ENCODE measurements around the gene SH3PXD2A.
"Not testable (repeated sequence)": the region's sequence is repeated elsewhere in the genome, so short reads cannot be mapped to it uniquely, and the experiment has no call there.

SH3PXD2A gene

DNA sequence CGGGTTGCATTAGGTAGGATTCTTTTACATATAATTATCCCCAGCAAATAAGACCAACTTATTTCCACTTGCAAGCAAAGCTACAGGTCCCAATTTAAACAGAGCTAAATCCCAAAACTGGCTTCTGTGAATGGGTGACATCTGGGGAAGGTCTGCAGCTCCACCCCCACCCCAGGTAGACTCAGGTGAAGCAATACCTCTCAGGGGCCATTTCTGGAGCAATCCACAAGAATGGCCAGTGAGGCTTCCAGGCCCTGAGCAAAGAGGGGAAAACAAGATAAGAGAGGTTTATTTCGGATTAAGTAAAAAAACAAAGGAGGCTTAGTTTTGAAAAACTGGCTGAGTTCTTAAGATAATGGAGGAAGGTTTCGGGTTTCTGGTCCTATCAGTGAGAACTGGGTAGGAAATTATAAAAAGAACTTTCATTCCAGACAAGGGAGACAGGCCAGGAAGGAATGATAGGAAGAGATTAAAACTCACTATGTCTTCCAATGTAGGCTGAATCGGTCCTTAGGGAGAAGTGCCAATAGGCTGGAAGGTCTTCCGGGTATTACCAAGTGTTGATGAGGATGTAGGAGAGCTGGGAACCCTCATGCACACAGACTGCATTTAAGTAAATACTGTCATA, 25.4 kb downstream of the SH3PXD2A start:
- no peak for DNase-seq

DNA sequence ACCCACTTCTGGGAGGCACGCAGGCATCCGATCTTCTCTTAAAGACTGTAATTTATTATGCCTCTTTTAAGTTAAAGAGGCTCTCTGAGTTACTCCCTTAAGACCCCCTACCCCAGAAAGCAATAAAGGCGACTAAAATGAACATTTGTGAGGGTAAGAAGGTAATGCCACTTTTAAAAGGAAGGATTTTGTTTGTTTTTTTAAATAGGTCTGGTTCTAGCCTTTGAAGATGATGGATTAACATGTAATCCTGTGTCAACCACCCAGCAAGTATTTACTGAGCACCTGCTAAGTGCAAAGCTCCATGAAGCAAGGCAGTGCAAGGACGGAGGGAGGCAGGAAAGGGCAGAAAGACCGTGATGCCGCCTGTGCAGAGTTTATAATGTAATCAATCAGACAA, 26.1 kb downstream of the SH3PXD2A start:
- no peak for DNase-seq

DNA sequence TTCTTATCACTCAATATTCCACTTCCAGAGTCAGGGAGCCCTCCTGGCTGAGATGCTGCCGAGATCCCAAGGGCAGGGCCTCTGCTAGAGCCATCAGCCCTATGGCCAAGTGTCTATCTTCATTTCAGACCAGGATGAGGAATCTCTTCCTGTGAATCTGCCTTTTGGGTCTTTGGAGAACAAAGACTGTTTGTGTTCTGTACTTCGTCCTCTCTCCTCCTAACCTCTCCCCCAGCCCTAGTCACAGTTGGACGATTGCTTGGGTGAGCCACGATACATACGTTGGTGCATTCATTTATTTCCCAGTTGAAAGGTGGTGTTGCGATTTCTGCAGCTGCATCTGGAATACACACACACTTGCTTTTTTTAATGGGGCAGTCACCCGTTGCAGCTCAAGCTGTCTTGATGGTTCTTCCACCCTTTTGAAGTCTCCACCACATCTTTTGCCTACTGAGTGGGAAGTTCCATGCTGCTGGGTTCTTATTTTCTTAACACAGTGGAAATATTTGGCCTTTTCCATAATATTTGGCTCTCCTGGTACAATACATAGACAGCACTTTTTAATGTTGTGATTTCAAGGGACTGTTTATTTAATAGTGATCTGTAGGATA, 26.7 kb downstream of the SH3PXD2A start:
- DNase-seq = no peak

DNA sequence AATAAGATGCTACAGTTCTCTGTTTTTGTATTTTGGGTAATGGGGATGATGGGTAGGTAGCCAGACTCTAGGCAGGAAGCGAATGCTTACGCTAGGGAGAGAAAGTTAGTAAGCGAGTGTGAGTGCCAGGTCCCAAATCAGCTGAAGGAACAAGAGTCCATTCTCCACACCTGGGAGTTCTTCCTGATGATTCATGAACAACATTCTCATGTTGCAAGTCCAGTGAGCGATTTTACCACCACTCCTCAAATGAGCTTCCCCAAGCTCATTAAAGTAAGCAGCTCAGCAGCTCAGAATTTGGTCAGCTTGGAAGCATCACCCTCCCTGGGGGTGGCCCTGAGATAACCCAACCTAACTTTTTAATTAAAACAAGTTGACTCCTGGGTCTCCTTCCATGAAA, 27.3 kb downstream of the SH3PXD2A start:
- DNase-seq = no peak

DNA sequence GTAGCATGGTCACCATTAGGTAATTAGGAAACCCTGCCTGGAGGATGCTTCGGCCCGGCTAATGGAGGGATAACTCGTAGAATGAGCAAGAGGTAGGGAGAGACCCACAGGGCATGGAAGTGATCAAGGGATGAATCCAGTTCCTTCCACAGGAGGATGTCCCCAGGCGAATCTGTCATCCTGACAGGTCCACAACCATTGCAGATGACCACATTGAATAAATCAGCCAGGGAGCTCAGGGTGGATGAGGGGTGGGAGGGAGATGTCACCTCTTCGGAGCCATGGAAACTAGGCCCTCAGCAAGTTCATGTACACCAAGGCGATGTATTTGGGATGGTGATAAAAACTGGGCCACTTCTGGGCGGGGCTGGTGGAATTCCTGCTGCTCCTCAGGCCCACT, 28.5 kb downstream of the SH3PXD2A start:
- no peak for DNase-seq

DNA sequence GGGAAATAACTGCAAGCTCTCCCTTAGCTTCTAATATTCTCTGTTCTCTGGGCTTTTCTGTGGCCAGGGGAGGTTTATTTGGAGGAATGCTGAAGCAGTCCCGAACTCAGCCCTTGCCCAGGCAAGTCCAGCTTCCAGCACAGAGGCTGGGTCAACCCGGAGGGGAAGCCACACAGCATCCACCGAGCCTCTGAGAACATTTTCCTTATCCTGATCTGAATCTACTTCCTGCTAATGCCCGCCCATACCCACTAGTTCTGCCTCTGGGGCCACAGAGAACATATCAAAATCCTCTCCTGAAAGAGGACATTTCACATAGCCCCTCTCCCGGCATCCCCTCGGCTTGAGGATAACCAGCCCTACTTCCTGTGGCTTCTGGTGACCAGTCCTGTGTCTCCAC, 31.1 kb downstream of the SH3PXD2A start:
- DNase-seq = no peak

DNA sequence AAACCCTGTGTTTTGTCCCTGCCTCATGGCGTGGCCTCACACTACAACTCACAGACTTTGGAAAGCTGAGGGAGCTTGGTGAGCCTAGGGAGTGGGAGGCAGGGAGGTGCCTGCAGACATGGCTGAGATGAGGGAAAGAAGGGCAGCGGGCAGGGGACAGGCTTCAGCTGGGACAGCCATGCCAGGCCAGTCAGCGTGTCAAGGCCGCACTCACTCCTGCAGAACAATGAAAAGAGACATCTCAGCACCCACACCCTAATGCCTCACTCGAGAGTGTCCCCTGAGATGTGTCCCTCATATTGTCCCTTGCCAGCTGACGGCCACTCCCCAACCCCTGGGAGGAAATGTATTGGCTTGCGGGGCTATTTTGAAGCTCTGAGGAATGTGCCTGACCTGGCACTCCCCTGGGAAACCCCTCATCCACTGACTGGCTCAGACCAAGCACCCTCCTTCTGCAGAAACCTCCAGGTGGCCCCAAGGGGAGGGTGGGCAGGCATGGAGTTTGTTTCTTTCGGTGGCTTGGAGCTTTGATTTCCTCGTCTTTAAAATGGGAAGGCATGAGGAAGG, 31.6 kb downstream of the SH3PXD2A start:
- DNase-seq = no peak

DNA sequence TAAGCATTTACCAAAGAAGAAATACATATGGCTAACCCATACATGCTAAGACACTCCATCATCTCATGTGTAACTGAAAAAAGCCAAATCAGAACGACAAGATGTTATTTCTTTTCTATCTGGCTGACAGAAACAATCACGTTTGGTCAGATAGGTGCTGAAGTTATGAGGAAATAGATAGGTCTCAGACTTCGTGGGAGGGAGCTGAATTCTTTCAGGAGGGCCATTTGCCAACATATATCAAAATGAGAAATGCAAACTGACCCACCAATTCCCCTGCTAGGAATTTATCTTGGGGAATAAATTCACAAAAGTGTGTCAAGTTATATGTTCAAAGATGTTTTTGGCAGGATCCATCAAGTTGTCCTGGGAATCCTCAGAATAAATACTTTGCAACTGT, 32.6 kb downstream of the SH3PXD2A start:
- no peak for DNase-seq

DNA sequence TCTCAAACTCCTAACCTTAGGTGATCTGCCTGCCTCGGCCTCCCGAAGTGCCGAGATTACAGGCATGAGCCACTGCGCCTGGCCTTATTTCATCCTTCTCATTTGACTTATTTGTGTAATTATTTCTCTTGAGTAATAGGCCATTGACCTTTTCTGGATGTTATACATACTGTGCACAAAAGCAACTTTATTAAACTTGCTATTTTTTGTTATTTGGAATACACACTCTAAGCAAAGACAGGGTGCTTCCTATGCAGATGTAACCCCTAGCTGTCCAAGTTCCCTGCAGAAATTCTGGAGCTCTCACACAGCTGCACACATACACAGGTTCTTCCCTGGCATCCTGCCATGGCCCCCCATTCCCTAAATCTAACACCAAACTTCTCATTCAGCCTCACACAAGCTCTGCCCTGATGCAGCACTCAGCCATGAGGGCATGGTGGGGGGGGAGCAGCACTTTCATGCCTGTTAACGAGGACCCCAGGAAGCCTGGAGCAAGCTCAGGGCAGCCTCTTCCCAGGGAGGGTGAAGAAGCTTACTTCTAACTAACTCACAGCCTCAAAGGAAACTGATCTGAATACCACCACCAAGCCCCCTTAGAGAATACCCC, 33.2 kb downstream of the SH3PXD2A start:
- no peak for DNase-seq

DNA sequence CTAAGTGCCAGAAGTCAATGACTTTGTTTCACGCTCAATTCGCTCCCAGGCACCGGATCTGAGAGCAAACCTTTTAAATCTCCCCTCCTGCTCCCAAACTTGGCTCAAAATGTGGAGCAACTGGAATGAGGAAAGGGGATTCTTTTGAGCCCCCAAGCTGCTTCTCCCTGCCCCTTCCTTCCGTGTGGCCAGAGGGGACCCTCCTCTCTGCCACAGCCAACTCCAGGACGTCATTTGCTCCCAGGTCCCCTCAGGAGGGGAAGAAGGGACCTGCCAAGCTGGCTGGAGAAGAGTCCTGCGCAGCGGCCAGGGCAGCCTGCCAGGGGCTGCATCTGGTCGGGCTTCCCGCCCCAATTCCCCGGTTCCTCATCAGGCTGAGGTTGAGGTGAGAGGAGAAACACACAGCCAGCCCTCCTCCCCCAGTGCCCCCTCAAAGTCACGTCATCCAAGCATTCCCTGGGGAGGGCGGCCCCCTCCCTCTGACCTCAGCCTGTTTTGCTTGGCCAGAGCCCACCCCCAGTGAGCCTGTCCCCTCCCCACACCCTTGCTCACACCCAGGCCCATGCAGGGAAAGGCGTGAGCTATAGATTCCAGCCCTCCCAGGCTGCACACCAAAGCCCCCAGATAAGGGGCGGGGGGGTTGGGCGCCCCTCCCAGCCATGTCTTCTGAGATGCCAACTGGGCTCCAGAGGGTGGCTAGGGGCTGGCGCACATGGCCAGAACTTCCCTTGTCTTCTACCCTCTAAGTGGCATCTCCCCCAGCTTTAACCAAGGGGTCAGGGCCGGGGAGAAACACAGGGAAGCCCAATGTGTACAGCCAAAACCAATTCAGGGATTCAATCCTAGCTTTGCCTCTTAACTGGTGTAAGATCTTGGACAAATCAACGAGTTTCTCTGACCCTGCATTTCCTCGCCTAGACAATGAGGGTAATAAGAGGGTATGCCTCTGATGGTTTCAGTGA, 35.0 kb downstream of the SH3PXD2A start:
- no peak for DNase-seq

DNA sequence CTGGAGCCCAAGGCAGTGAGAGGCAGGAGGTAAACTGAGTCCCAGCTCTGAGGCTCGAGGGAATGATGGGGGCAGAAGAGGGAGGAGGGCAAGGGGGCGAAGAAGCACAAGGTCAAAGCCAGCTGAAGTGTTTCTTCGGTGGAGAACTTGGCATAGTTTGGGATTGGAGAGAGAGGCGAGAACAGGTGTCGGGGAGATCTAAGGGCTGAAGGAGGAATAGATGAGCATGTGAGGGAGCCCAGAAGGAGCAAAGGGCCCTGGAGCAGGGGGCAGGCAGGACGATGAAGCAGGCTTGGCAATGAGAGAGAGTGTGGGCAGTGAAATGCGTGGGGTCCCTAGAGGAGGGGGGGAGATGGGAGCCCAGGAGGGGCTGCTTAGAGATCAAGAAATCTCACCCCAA, 35.9 kb downstream of the SH3PXD2A start:
- no peak for DNase-seq

DNA sequence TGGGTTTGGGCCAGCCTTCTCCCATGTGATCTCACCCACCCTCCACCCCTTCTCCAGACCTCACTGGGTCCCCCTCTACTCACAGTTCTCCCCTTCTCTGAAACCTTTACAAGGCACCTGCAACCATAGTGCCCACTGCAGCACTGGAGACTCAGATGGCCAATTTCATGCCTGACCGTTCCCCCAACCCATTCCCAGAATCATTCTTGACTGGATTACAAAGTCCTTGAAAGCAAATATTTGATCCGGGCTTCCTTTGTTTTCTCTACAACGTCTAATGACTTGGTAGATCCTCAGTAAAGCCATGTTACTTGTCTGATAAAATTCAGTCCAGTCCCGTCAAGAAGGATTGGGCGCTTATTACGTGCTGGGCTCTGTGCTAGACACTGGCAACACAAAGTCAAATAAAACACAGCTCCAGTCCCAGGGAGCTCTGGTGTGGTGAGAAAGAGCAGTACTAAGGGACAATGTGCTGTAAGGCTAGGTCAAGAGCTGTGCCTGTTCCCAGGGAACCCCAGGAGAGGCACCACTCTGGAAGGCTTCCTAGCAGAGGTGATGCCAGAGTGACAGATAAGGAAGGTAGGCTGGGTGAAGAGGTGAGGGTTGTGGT, 36.5 kb downstream of the SH3PXD2A start:
- DNase-seq = no peak

DNA sequence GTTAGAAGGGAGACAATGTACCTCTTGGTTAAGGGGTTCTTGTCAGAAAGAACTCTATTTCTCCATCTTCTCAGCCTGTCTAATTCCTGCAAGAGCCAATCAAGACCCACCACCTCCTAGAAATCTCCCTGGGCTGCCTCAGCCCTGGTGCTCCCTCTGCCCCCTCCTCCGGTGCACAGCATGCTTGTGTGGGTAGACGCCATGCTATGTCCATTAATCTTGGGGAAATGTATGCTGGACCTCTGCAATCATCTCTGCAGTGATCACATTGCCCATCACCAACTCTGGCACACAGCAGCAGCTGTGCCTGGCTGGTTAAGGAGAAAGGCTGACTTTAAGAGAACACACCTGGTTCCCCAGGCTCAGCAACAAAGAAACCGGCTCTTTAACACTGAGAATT, 37.3 kb downstream of the SH3PXD2A start:
- DNase-seq = no peak

DNA sequence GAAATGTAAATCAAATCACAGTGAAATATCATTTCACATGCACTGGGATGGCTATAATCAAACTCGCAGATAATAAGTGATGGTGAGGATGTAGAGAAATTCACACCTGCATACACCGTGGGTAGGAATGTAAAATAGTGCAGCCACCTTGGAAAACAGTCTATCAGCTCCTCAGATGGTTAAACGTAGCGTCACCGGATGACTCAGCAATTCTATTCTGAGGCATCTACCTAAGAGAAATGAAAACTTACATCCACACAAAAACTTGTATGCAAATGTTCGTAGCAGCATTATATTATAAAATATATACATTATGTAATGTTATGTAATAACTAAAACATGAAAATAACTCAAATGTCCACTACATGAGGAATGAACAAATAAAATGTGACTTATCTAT, 38.9 kb downstream of the SH3PXD2A start:
- no peak for DNase-seq

DNA sequence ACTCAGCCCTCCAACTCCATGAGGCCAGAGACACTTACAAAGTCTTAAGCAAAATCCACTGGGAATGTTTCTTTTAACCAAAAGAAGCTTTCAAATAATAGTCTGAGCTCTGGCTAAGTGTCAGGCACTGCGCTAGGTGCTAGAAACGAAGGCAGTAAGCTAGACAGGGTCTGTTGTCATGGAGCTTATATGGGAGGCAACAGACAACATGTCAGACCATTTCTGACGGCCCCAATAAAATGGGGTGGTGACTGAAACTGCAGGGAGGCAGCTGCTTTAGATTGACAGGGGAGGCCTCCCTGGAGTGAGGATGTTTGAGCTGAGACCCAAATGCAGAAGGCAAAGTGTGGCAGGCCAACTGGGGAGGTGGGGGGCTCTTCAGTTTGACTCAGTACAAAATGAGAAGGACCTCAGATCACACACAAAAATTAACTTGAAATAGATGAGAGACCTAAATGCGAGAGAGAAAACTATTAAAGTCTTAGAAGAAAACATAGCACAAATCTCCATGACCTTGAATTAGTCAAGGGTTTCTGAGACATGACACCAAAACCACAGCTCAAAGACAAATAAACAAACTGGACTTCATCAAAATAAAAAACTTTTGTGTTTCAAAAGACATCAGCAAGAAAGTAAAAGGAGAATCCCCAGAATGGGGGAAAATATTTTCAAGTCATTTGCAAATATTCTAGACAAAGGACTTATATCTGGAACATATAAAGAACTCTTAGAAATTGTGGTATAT, 40.6 kb downstream of the SH3PXD2A start:
- no peak for DNase-seq

DNA sequence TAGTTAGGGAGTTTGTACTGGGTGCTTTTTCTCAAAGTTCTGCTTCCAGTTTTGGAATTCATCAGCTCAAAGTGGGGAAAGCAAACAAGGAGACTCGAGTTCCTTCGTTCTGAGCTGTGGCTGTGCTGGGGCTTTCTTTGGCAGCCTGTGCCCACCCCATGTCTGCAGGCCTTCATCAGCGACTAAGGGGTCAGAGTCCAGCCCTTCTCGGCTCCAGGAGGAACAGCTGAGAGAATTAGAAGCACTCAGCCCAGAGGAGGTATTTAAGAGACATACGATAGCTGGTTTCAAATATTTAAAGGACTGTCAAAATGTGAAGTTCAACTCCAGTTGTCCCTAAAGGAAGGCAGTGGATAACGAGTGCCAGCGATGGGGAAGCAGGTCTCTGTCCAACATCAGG, 41.3 kb downstream of the SH3PXD2A start:
- no peak for DNase-seq

DNA sequence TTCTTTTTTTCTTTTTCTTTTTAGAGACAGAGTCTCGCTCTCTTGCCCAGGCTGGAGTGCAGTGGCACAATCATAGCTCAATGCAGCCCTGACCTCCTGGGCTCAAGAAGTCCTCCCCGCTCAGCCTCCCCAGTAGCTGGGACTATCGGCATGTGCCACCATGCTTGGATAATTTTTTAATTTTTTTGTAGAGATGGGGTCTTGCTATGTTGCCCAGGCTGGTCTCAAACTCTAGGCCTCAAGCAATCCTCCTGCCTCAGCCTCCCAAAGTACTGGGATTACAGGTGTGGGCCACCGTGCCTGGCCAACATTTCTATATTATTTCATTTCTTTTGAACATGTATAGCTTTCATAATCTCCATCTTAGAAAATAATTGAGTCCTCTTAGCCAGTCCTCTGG, 42.1 kb downstream of the SH3PXD2A start:
- not testable (repeated sequence) for DNase-seq

DNA sequence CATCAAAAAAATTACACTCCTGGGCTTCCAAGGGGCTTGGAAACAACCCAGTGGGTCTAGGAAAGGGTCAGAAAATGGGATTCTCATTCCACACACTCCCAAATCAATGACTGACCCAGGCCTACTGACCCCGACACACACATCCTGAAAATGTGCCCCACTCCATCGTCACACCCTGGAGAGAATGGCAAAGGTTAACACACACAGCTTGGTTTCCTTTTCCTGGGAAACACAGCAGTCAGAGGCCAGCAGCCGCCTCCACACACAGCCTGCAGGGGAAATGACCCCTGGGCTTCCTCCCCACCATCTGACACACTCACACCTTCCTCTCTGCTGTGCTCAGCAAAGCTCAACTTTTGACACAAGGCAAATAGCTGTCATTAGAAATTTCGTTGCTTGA, 42.9 kb downstream of the SH3PXD2A start:
- no peak for DNase-seq

DNA sequence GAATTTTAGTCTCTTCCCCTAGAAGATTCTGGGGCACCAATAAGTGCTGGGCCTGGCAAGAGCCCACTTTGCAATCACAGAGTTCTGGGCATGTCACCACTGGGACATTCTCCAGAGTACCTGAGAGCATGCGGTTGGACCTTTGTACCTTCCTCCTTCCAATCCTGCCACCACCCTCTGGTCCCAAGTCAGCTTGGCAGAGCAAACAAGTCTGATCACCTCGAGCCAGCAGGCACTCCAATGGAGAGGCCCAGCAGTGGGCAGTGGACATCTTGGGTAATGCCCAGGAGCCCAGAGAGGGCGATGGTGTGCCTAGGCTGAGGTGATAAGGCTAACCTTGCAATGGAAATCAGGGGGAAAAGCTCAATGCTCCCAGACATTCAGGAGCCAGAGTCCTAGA, 43.4 kb downstream of the SH3PXD2A start:
- DNase-seq = no peak

DNA sequence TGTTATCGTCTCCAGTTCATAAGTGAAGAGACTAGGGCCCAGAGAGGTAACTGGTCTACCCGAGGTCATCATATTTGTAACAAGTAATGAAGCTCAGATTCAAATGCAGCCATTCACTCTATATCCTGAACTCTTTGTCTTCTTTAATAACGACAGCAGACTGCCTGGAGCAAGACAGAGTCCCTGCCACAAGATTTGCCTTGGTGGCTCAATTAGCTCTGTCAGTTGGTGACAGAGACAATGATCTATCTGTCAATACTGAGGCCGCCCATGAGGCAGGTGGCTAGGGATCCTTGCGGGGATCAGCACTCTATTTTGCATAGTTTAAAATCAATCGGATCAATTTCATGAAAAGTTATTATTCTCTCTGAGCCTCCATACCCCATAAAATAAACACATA, 43.9 kb downstream of the SH3PXD2A start:
- no peak for DNase-seq

DNA sequence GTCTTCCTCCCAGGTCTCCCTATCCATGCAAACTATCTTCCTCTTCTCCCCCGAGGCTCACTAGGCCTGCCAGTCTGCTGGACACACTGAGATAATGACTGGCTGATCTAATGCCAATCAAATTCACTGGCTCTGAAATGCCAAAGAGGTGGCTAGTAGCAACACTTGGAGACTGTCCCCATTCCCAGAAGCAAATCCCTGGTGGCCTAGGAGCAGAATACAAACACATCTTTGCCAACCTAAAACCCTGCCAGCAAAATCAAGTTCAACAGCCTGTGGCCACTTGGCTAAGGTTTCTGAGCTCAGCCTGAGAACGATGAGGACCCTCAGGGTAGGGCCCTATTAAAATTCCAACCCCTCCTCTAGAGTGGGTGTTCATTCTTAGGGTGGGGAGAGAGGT, 46.6 kb downstream of the SH3PXD2A start:
- no peak for DNase-seq

DNA sequence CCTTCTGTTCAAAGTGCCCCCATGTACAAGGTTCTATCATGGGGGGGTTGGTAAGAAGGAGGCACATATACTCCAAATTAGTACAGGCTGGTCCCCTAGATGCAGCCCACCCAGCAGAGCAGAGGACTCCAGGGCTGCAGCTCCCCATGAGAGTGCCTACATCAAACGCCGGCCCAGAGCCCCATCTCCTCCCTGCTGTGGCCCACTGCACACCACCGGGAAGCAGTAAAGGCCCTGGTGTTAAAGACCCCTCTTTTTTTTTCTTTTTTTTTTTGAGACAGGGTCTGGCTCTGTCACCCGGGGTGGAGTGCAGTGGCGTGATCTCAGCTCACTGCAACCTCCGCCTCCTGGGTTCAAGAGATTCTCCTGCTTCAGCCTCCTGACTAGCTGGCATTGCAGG, 47.4 kb downstream of the SH3PXD2A start:
- DNase-seq = no peak
